Neural progenitor cell (in vitro differentiated cells): Measurements from ENCODE around the gene EXPH5.

Source experiments
- EZH2 ChIP-seq: fragments of 200-600 bp; sonication (generic); IDR thresholded peaks from 2 replicates; pipeline ENCODE4 v1.6.1; 2017; ENCODE audit warnings: antibody characterized with exemption, mild to moderate bottlenecking, moderate library complexity
- TF ChIP-seq, protein P1 (sequence below): fragments of 200-600 bp; sonication (generic); IDR thresholded peaks from 2 replicates; pipeline ENCODE4 v1.5.1; 2017; ENCODE audit warnings: antibody characterized with exemption, mild to moderate bottlenecking

GRCh38 chr11:108518581-108518980 is 75.0 kb downstream of the EXPH5 start:
- TF ChIP-seq, protein P1, sequence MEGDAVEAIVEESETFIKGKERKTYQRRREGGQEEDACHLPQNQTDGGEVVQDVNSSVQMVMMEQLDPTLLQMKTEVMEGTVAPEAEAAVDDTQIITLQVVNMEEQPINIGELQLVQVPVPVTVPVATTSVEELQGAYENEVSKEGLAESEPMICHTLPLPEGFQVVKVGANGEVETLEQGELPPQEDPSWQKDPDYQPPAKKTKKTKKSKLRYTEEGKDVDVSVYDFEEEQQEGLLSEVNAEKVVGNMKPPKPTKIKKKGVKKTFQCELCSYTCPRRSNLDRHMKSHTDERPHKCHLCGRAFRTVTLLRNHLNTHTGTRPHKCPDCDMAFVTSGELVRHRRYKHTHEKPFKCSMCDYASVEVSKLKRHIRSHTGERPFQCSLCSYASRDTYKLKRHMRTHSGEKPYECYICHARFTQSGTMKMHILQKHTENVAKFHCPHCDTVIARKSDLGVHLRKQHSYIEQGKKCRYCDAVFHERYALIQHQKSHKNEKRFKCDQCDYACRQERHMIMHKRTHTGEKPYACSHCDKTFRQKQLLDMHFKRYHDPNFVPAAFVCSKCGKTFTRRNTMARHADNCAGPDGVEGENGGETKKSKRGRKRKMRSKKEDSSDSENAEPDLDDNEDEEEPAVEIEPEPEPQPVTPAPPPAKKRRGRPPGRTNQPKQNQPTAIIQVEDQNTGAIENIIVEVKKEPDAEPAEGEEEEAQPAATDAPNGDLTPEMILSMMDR, result no peak
- TF ChIP-seq EZH2, result no peak
